Spinal cord (tissue), 10 donors: ENCODE measurements around the gene MYT1. TPM values are rescaled to one million over a fixed set of nuclear protein-coding genes. Genes with fewer than 3 reads are reported as not detected.
A peak's percentile ranks its signal among the peaks of the same experiment; 100 is the strongest.

Experiments
- DNase-seq, 6 donors: peaks; one replicate each; pipeline versions ENCODE4 v3.0.0 to v3.0.0-alpha.2; 2013 to 2015; ENCODE audit warnings: low spot score in 6 of 6, low read depth in 4 of 6
- H3K27ac ChIP-seq: one replicate; pipeline ENCODE4 v1.5.1; 2013; ENCODE audit warnings: low read depth, low read length, control low read depth
- H3K27me3 ChIP-seq: one replicate; pipeline ENCODE4 v1.6.1; 2013; ENCODE audit warnings: low read length; ENCODE audit not compliant: control insufficient read depth, insufficient read depth
- H3K36me3 ChIP-seq: one replicate; pipeline ENCODE4 v1.6.1; 2013; ENCODE audit warnings: low read length; ENCODE audit not compliant: control insufficient read depth, insufficient read depth
- H3K4me1 ChIP-seq: one replicate; pipeline ENCODE4 v1.6.1; 2013; ENCODE audit warnings: low read length; ENCODE audit not compliant: control insufficient read depth, insufficient read depth
- H3K4me3 ChIP-seq: one replicate; pipeline ENCODE4 v1.5.1; 2013; ENCODE audit warnings: low read depth, low read length, control low read depth
- H3K9me3 ChIP-seq: one replicate; pipeline ENCODE4 v1.6.1; 2013; ENCODE audit warnings: low read length; ENCODE audit not compliant: control insufficient read depth, insufficient read depth
- WGBS: methylation state at CpG from one replicate; pipeline ENCODE4 v1.1.5; 2013; ENCODE audit warnings: missing lambda C conversion rate; ENCODE audit not compliant: insufficient coverage; 5-methylcytosine and 5-hydroxymethylcytosine counted together
- polyA plus RNA-seq, 2 donors: library from polyadenylated mRNA; unstranded; fragments of 120-200 nt; gene quantifications; one replicate each; pipeline ENCODE4 v1.2.1, GENCODE V29; 2013; ENCODE audit not compliant: insufficient read length in 2 of 2
- total RNA-seq, 2 donors: library from RNA; depleted of rRNA in 1 of 2; stranded (reverse); fragments of 120-200 nt in 1 of 2; fragments of >200 nt in 1 of 2; gene quantifications; one replicate each; pipeline versions ENCODE4 v1.2.3 to v1.2.4, GENCODE V29; 2013 to 2014
- donor health status: healthy.

MYT1 gene
- total and polyA plus RNA-seq, 4 donors, result 6.1 to 21.4 (median 13.5) TPM

- H3K27me3 ChIP-seq, result no peaks in the 10 kb centered on the region
- no peaks in the 10 kb centered on the region for H3K9me3 ChIP-seq
- no peak for DNase-seq
- no peak overlapping the region for H3K27ac ChIP-seq
- peaks cover 75% of the 10 kb centered on the region for H3K4me1 ChIP-seq
- H3K36me3 ChIP-seq, result peaks cover 84% of the 10 kb centered on the region
- no peak overlapping the region for H3K4me3 ChIP-seq
- WGBS, result 76% methylated on average over 16 of the region's 17 CpGs
These were observed 56.8 kb downstream of the MYT1 start for GRCh38 chr20:64220891-64221527.

DNA sequence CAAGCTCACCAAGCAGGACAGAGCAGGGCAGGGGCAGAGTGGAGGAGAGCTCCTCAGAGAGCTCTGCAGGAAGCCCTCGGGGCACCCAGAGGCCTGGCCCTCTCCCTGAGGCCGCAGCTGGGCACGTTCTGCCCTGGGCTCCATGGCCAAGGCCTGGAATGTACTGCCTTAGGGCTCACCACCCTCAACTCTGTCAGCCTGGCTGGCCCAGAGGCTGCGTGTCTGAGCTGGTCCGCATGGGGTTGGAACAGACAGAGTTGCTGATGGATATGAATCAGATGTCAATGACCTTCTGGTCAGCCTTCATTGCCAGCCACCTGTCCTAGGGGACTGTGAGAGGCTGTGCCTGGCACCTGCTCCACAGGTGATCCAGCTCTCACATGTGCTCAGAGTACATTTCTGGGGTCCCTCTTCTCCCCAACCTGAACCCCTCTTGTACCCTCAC is 58.1 kb downstream of the MYT1 start:
- 71% methylated on average over 4 of the region's 5 CpGs for WGBS
- peaks cover 86% of the 10 kb centered on the region for H3K36me3 ChIP-seq
- DNase-seq, result no peak
- H3K9me3 ChIP-seq, result no peaks in the 10 kb centered on the region
- no peak overlapping the region for H3K27ac ChIP-seq
- peaks cover 68% of the 10 kb centered on the region for H3K4me1 ChIP-seq
- H3K27me3 ChIP-seq, result no peaks in the 10 kb centered on the region
- H3K4me3 ChIP-seq, result no peak overlapping the region

- Histone ChIP-seq H3K27ac (peak overlapping the region; percentile 86), H3K27me3 (no peaks in the 10 kb centered on the region), H3K36me3 (peaks cover 87% of the 10 kb centered on the region), H3K4me1 (peaks cover 68% of the 10 kb centered on the region), H3K4me3 (no peak overlapping the region), H3K9me3 (no peaks in the 10 kb centered on the region)
- peak in 1 of 6 donors; percentile 30 for DNase-seq
- WGBS, result 63% methylated on average over 19 of the region's 20 CpGs
These were observed 58.7 kb downstream of the MYT1 start for GRCh38 chr20:64222851-64223525.

DNA sequence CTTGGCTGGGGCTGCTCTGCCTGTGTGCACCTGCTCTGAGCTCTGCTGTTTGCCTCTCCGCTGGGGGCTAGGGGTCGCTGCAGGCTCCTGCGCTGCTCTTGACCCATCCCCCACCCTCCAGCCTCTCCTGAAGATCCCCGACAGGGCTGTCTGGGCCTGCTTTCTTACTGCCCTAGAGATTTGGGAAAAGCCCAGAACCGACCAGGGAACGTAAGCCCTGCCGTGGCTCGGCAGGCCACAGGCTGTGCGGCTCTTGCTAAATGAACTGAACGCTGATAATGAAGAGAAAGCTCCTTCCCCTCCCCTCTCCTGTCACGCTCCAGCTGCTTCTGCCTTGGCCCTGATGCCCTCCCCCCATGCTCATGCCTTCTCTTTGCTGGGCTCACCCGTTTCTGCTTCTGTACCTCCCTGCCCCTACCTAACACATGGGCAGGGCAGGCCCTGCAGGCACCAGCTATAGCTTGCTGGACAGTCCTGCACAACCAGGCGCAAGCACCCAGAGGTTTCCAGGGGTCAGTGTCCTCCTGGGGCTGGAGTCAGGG is 59.3 kb downstream of the MYT1 start:
- peak overlapping the region; percentile 86 for H3K27ac ChIP-seq
- no peaks in the 10 kb centered on the region for H3K27me3 ChIP-seq
- no peak overlapping the region for H3K4me3 ChIP-seq
- 13% methylated on average over 13 of the region's 13 CpGs for WGBS
- peak in 2 of 6 donors; percentile 63 to 80 for DNase-seq
- no peaks in the 10 kb centered on the region for H3K9me3 ChIP-seq
- peaks cover 91% of the 10 kb centered on the region for H3K36me3 ChIP-seq
- peaks cover 74% of the 10 kb centered on the region for H3K4me1 ChIP-seq

GRCh38 chr20:64224351-64225170 is 60.3 kb downstream of the MYT1 start:
- Histone ChIP-seq H3K27me3 (no peaks in the 10 kb centered on the region), H3K36me3 (peaks cover 86% of the 10 kb centered on the region), H3K4me1 (peaks cover 78% of the 10 kb centered on the region), H3K4me3 (no peak overlapping the region), H3K9me3 (no peaks in the 10 kb centered on the region), H3K27ac (peak overlapping the region; percentile 86)
- WGBS, result 13% methylated on average over 7 of the region's 10 CpGs
- DNase-seq, result peak in 3 of 6 donors; percentile 61 to 84 (median 79)

- Histone ChIP-seq H3K27ac (peak overlapping the region; percentile 86), H3K4me1 (peaks cover 73% of the 10 kb centered on the region), H3K36me3 (peaks cover 80% of the 10 kb centered on the region), H3K4me3 (no peak overlapping the region), H3K9me3 (no peaks in the 10 kb centered on the region), H3K27me3 (no peaks in the 10 kb centered on the region)
- WGBS, result 54% methylated on average over 7 of the region's 14 CpGs
- no peak for DNase-seq
These were observed 60.9 kb downstream of the MYT1 start for GRCh38 chr20:64225171-64225595.

DNA sequence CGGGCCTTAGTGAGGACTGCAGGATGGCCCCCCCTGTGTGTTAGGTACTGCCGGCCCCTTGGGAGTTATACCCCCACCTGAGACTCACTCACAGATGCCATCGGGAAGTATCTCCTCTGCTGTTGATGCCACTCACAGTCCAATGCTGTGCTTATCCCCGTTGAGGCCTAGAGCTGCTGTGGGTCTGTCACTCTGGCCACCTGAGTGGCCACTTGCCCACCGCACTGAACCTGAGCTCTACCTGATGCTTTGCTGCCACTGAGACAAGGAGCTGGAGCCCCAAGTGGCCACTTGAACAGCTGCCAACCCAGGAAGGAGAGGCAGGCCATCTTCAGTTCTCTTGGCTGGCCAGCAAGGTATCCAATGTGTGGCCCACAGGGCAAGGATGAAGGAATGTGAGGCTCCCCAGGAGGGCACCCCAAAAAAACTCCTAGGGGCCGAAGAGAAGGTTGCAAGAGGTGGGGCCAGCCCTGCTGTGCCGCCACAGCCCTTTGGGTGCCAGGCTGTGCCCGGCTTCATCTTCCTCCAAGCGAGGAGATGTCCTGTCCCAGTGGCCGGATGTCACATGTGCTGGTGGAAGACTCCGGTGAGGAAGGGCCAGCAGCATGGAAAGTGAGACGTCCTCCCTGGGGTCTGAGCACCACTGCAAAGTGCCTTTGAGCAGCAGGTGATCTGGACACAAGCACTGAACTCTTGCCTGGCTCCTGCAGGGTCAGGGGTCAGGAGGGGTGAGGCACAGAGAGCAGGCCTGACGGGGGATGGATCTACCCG is 61.8 kb downstream of the MYT1 start:
- no peaks in the 10 kb centered on the region for H3K9me3 ChIP-seq
- H3K4me1 ChIP-seq, result peaks cover 73% of the 10 kb centered on the region
- DNase-seq, result no peak
- H3K27me3 ChIP-seq, result no peaks in the 10 kb centered on the region
- WGBS, result 90% methylated on average over 12 of the region's 14 CpGs
- H3K4me3 ChIP-seq, result no peak overlapping the region
- H3K36me3 ChIP-seq, result peaks cover 79% of the 10 kb centered on the region
- no peak overlapping the region for H3K27ac ChIP-seq

- peaks cover 68% of the 10 kb centered on the region for H3K4me1 ChIP-seq
- 91% methylated on average over 19 of the region's 25 CpGs for WGBS
- peaks cover 77% of the 10 kb centered on the region for H3K36me3 ChIP-seq
- no peak overlapping the region for H3K4me3 ChIP-seq
- H3K9me3 ChIP-seq, result no peaks in the 10 kb centered on the region
- no peak overlapping the region for H3K27ac ChIP-seq
- H3K27me3 ChIP-seq, result no peaks in the 10 kb centered on the region
- no peak for DNase-seq
These were observed 62.7 kb downstream of the MYT1 start for GRCh38 chr20:64226686-64227580.
